Measurements from ENCODE around the gene SLC30A1. TPM values are rescaled to one million over a fixed set of nuclear protein-coding genes. Genes with fewer than 3 reads are reported as not detected.
"Not testable (repeated sequence)": the region's sequence is repeated elsewhere in the genome, so short reads cannot be mapped to it uniquely, and the experiment has no call there.

Gene SLC30A1
- total and polyA plus RNA-seq, 2 experiments from 2014 or later = 6.8 to 10.8 TPM

DNA sequence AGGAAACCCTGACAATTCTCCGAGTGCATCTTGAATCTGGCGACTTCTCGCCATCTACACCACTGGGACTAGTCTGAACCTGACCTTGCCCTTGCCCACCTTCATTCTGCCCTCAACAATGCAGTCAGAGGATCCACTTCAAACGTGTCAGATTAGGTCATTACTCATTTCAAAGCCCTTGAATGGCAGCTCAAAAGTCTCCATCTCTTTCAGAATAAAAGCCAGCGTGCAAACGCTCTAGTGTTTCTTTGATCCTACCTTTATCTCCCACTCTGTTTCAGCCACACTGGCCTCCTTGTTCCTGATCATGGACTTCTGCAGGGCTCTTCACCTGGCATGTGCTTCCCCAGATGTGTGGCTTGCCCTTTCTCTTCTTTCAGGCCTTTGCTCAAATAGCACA is 31.3 kb downstream of the SLC30A1 start:
- no peak for DNase-seq (ENCODE audit: low read depth in 1 of 2, low spot score in 1 of 2)
- H3K4me3 ChIP-seq = no peak overlapping the region
- TF ChIP-seq, protein P1, sequence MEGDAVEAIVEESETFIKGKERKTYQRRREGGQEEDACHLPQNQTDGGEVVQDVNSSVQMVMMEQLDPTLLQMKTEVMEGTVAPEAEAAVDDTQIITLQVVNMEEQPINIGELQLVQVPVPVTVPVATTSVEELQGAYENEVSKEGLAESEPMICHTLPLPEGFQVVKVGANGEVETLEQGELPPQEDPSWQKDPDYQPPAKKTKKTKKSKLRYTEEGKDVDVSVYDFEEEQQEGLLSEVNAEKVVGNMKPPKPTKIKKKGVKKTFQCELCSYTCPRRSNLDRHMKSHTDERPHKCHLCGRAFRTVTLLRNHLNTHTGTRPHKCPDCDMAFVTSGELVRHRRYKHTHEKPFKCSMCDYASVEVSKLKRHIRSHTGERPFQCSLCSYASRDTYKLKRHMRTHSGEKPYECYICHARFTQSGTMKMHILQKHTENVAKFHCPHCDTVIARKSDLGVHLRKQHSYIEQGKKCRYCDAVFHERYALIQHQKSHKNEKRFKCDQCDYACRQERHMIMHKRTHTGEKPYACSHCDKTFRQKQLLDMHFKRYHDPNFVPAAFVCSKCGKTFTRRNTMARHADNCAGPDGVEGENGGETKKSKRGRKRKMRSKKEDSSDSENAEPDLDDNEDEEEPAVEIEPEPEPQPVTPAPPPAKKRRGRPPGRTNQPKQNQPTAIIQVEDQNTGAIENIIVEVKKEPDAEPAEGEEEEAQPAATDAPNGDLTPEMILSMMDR (IDR thresholded peaks at IDR 0.05; ENCODE audit: low read depth, low read length) = no peak
- no peaks in the 10 kb centered on the region for H3K9me3 ChIP-seq (ENCODE audit: low read depth)
- peaks cover 19% of the 10 kb centered on the region for H3K4me1 ChIP-seq (ENCODE audit: low read depth)
- H3K36me3 ChIP-seq = no peaks in the 10 kb centered on the region
- H3K27ac ChIP-seq = no peak overlapping the region
- H3K27me3 ChIP-seq = no peaks in the 10 kb centered on the region

DNA sequence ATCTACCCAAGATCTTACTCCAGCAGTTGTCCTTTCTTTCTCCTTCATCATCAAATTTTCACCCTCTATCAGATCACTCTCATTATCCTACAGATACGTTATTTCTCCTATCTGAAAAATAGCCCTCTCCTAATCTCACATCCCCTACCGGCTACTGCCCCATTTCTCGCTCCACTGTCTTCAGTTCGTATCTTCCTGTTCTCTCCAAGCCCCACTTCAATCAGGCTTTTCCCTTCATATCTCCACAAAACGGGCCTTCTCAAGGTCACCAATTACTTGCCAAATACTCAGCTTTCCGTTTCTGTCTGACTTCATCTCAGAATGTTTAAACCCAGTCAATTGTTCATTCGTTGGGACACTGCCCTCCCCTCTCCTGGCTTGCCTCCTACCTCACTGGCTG is 32.4 kb downstream of the SLC30A1 start:
- no peak for DNase-seq (ENCODE audit: low read depth in 1 of 2, low spot score in 1 of 2)

DNA sequence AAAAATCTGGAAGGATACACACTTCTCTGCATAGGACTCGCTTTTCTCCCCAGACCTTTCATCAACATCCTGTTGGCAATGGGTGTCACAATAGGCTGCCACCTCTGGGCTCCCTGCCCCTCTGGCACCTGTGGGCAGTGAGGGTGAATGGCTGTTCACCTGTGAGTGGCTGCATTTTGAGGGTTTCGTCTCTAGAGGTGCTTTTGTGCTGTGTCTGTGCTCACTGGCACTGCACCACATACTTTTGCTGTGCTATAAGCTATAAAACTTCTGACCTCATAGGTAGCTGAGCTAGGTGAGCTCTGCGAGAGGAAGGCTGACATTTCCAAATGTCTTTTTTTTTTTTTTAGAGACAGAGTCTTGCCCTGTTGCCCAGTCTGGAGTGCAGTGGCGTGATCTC is 35.9 kb downstream of the SLC30A1 start:
- Histone ChIP-seq H3K27ac (no peak overlapping the region), H3K4me1 (ENCODE audit: low read depth) (peaks cover 20% of the 10 kb centered on the region), H3K36me3 (no peaks in the 10 kb centered on the region), H3K27me3 (no peaks in the 10 kb centered on the region), H3K4me3 (no peak overlapping the region), H3K9me3 (ENCODE audit: low read depth) (no peaks in the 10 kb centered on the region)
- TF ChIP-seq, protein P1 (IDR thresholded peaks at IDR 0.05; ENCODE audit: low read depth, low read length) = no peak
- DNase-seq (ENCODE audit: low read depth in 1 of 2, low spot score in 1 of 2) = no peak

More for the DNA sequence above, 32.4 kb downstream of the SLC30A1 start:
- TF ChIP-seq, protein P1 (IDR thresholded peaks at IDR 0.05; ENCODE audit: low read depth, low read length) = no peak
- Histone ChIP-seq H3K27ac (no peak overlapping the region), H3K9me3 (ENCODE audit: low read depth) (no peaks in the 10 kb centered on the region), H3K27me3 (no peaks in the 10 kb centered on the region), H3K4me1 (ENCODE audit: low read depth) (peaks cover 25% of the 10 kb centered on the region), H3K4me3 (no peak overlapping the region), H3K36me3 (no peaks in the 10 kb centered on the region)

DNA sequence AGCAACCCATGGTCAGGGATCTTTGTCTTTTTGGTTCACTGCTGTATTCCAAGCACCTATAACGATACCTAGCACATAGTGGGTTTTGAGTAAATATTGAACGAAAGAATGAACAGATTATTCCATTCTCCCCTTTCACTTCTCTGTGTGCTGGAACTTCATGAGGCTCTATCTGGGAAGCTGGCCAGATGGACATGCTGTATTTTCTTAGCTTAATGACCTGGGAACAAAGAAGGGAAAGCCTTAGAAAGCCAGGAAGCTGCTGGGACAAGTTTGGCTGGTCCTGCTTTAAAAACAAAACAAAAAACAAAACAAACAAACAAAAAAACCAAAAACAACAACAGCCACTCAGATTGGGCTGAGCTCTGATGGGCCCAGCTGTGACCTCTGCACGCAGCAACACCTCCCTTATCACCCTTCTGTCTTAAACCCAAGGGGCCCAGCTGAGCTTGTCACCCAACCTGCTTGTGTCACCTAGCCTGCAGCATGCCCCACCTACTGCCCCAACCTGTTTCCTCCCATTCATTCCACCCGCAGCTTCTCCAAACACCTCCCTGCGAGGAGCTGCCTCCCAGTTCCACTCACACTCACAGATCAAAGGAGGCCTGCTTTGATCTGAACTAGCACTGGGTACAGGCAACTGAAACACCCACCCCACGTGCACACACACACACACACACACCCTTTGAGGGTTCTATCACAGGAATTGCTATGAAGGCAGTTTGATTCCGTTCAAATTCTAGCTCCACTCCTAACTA is 37.1 kb downstream of the SLC30A1 start:
- H3K4me3 ChIP-seq = no peak overlapping the region
- no peaks in the 10 kb centered on the region for H3K9me3 ChIP-seq (ENCODE audit: low read depth)
- H3K4me1 ChIP-seq (ENCODE audit: low read depth) = peaks cover 19% of the 10 kb centered on the region
- TF ChIP-seq, protein P1 (IDR thresholded peaks at IDR 0.05; ENCODE audit: low read depth, low read length) = no peak
- no peaks in the 10 kb centered on the region for H3K36me3 ChIP-seq
- DNase-seq (ENCODE audit: low read depth in 1 of 2, low spot score in 1 of 2) = peak in 1 of 2 donors; percentile 44
- no peaks in the 10 kb centered on the region for H3K27me3 ChIP-seq
- no peak overlapping the region for H3K27ac ChIP-seq

DNA sequence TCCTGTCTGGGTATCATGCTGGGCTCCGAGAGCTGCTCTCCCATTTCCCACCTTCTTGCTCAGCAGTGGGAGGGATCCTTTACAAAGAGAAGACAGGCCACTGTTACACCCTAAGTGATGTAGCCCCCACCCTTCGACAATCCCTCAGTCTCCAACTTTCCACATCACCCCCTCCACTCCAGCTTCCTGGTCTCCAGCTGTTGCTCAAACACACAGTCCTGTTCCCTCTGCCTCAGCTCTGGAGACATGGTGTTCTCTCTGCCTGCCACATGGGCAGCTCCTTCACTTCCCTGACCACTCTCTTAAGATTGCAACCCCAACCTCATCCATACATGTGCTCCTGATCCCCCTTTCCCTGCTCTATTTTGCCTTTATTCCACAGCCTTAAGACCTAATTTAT is 37.7 kb downstream of the SLC30A1 start:
- no peaks in the 10 kb centered on the region for H3K27me3 ChIP-seq
- no peaks in the 10 kb centered on the region for H3K9me3 ChIP-seq (ENCODE audit: low read depth)
- no peak overlapping the region for H3K27ac ChIP-seq
- TF ChIP-seq, protein P1 (IDR thresholded peaks at IDR 0.05; ENCODE audit: low read depth, low read length) = no peak
- no peak for DNase-seq (ENCODE audit: low read depth in 1 of 2, low spot score in 1 of 2)
- H3K4me3 ChIP-seq = no peak overlapping the region
- peaks cover 19% of the 10 kb centered on the region for H3K4me1 ChIP-seq (ENCODE audit: low read depth)
- no peaks in the 10 kb centered on the region for H3K36me3 ChIP-seq

DNA sequence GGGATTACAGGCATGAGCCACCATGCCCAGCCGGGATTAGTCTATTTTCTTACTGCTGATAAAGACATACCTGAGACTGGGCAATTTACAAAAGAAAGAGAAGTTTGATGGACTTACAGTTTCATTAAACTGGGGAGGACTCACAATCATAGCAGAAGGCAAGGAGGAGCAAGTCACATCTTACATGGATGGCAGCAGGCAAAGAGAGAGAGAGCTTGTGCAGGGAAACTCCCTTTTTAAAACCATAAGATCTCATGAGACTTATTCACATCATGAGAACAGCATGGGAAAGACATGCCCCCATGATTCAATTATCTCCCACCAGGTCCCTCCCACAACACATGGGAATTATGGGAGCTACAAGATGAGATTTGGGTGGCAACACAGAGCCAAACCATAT is 38.1 kb downstream of the SLC30A1 start:
- not testable (repeated sequence) for H3K27ac ChIP-seq; H3K36me3 ChIP-seq; H3K9me3 ChIP-seq (ENCODE audit: low read depth); H3K4me3 ChIP-seq; H3K27me3 ChIP-seq; DNase-seq (ENCODE audit: low read depth in 1 of 2, low spot score in 1 of 2)
- H3K4me1 ChIP-seq (ENCODE audit: low read depth) = peaks cover 19% of the 10 kb centered on the region

Data from cardiac muscle cell (in vitro differentiated cells and primary cell).